NK-92 (cell line): ENCODE measurements around the gene NUP160.
"Not testable (repeated sequence)": the region's sequence is repeated elsewhere in the genome, so short reads cannot be mapped to it uniquely, and the experiment has no call there.

Experiments
- DNase-seq: peaks from one replicate; lab custom pipeline; 2025; ENCODE audit not compliant: unreplicated experiment; lab: John Stamatoyannopoulos, UW

The NUP160 gene

GRCh38 chr11:47863898-47864430 is 15.8 kb upstream of the NUP160 start:
- no peak for DNase-seq

DNA sequence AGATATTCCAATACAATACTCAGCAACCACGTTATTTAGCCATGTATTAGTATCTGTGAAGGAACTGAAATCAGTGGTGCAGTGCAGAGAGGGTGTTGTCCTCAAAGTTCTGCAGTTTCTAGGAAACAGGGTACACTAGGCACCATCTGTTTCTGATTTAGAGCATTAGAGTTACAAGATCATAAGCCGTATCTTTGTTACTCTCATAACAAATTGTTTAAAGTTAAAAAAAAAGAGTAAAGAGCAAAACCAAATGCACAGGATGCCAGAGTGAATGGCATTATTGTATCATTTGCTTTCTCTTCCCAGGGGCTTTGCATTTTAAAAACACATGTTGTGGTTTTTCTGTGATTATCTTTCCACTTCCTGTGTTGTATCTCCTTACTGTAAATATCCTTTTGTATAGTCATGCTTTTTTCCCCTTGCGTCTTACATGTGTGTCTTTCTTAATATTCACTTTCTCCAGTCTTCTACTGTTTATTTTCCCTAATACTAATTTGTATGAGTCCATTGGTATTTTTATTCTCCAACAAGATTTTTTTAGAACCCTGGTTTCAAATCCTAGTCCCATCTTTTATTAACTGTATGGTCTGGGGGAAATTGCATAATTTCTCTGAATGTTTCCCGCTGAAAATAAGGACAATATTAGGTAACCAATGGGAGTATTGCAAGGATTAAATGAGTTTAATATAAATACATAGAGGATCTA is 15.2 kb upstream of the NUP160 start:
- no peak for DNase-seq

- DNase-seq: no peak
These were observed 13.6 kb upstream of the NUP160 start for GRCh38 chr11:47861728-47862127.

DNA sequence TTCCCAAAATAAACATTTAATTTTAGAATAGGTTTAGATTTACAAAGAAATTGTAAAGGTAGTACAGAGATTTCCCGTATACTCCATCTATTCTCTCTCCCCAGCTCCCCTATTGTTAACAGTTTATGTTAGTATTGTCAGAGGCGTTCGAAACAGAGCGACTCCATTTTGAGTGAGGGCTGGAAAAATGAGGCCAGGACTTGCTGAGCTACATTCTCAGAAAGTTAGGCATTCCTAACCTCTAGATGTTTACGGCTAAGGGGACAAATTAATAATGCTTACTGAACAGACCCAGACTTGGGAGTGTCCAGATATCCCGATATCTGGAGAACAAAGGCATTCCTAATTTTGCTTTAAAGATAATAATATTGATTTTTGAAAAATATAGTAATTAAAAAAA is 12.4 kb upstream of the NUP160 start:
- DNase-seq: no peak

DNA sequence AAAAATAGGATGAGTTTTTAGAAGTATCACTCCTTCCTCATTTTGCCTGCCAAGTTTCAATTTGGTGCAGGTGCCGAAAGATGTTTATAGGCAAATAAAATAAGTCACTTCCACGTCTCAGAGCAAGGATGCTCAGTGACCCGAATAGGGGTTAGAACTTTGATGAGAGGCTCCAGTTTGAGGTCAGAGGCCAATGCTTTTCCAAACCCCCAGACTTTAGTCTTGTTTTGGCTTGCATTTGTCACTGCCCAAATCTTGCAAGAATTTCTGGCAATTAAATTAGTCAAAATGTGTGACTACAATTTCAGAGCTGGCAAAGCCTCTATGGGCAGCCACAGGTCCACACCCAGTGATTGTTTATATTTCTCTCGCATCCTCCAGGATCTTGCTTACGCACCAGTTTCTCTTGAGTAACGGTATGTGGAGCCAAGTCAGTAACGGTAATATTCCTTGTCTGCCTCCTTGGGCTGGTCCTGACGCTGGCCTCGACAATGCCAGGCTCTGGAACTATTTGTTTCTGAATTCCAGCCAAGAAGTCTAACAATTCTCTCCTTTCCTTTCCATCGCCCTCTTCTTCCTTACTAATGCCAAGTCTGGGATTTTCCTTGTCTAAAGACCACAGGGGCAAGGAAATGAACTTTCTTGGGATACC is 9.9 kb upstream of the NUP160 start:
- DNase-seq: no peak

DNA sequence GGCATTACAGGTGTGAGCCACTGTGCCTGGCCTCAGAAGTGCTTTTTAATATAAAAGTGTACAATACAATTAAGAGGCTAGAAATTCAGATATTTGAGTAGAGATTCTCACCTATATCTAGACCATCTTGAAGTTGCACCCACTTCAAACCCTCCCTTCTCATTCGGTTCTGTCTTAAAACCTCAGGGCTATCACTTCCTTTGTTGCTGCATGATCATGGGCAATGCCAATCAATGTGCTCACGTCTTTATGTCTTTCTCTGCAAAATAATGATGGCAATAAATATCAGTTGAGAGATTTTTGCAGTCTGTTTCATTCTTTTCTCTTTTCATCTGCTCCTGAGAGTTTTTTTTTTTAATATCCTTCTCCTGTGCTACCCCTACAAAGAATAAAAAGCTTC is 9.3 kb upstream of the NUP160 start:
- DNase-seq: no peak

DNA sequence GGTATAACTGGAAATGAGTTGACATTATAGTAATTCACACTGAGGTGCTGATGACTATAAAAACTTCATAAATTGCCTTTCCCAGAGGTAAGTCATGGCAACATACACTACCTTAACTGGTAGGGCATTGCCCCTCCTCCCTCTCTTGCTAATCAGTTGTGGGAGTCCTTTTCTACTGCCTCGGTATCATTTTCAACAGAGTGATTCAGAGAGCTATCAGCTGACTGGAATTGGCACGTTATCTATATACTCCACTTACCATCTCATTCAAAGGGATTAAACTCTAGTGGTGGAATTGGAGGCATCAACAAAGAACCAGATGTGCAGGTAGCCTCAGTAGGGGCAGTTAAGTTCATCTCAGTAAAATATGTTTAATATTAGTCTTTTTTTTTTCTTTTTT is 8.0 kb upstream of the NUP160 start:
- DNase-seq: no peak

GRCh38 chr11:47854667-47855066 is 6.5 kb upstream of the NUP160 start:
- no peak for DNase-seq

DNA sequence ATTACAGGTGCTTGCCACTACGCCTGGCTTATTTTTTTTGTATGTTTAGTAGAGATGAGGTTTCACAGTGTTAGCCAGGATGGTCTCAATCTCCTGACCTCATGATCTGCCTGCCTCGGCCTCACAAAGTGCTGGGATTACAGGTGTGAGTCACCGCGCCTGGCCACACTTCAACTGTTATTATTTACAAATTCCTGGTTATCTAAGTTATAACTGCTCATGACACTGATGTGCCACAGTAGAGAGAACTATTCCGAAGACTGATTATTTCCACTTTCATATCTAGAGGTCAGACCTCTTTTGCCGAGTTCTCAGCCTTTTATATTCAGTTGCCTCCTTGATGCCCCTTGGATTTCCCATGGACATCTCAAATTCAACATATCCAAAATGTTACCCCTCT is 3.9 kb upstream of the NUP160 start:
- DNase-seq: no peak

DNA sequence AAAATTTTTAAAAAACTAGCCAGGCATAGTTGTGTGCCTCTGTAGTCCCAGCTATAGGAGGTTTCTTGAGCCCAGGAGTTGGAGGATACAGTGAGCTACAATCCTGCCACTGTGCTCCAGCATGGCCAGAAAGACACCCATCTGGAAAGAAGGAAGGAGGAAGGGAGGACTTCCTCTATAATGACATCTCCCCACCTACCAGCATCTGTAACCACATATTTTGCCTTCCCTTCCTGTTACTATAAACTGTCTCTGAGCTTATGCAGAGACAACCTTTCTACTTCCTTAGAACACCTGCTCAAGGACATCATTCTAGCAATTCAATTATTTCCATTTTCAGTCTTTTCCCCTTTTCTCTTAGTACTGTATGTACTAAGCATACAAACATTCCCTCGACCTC is 2.2 kb upstream of the NUP160 start:
- DNase-seq: no peak

DNA sequence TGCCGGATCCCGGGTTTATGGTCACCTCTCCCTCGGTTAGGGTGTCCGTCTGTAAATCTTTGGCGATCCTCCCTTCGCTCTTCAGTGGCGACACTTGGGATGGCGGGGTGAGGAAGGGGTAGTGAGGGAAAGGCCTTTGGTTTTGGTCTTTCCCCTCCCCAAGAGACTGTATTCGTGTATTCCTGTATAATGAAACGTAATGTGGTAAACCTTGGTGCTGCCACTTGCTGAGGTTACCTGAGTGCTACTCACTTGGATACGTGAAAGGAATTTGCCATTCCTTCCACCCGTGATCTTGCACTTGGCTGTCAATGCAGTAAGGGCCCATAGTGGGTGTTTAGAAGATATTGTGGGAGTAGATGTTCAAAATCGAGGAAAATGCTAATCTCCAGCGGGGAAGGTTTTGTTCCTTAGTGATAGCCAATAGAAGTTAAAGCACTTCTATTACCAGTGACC is 578 bp upstream of the NUP160 start:
- DNase-seq: no peak

- no peak for DNase-seq
These were observed 636 bp downstream of the NUP160 start for GRCh38 chr11:47847537-47847891.

GRCh38 chr11:47846998-47847397 is 1.2 kb downstream of the NUP160 start:
- DNase-seq: no peak

DNA sequence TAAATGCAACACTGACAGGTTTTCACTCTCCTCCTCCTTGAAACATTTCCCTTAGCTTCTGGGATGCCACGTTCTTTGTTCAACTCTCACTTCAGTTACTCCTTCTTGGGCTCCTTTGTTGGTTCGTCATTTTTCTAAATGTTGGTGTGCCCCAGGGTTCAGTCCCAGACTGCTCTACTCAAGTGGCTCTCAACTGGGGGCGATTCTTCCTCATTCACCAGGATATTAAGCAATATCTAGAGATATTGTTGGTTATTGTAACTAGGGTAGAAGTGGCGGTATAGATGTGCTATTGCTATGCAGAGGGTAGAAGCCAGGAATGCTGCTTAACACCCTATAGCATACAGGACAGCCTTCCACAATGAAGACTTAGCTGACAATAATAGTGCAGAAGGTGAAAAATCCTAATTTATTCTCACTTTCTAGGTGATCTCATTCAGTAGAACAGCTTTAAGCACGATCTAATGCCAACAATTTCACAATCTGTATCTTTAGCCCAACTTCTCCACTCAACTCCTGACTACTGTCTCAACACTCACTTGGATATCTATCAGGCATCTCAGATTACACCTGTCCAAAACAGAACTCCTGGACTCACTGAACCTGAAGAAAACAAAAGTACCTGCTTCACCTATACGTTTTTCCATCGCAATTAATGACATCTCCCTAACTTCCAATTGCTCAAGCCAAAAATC is 4.6 kb downstream of the NUP160 start:
- DNase-seq: no peak

DNA sequence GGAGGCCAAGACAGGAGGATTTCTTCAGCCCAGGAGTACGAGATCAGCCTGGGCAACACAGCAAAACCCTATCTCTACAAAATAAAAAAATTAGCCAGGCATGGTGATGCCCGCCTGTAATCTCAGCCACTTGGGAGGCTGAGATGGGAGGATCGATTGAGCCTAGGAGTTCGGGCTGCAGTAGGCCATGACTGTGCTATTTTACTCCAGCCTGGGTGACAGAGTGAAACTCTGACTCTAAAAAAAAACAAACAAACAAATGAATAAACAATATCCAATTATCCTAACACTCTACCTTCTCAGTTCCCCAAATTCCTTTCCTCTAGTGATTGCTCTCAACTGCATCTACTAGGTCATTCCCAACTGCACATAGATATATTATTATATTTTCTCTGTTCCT is 5.4 kb downstream of the NUP160 start:
- no peak for DNase-seq

- no peak for DNase-seq
These were observed 10.2 kb downstream of the NUP160 start for GRCh38 chr11:47837929-47838328.

DNA sequence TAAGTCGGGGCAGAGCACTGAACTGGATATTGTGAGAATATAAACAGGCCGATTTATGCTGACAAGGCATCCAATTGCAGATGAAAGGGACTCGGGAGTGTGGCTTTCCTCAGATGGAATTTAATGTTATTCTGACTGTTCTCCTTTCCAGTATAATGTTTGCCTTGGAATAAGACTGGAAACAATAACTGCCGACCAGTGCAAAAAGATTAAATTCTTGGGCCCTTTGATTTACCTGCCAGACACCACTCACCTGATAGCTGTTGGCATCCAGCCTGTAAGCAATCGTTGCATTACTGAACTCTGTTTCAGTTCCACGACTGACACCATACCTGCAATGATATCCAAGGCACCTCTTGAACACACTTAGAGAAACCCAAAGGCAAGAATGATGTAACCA is 10.9 kb downstream of the NUP160 start:
- no peak for DNase-seq

DNA sequence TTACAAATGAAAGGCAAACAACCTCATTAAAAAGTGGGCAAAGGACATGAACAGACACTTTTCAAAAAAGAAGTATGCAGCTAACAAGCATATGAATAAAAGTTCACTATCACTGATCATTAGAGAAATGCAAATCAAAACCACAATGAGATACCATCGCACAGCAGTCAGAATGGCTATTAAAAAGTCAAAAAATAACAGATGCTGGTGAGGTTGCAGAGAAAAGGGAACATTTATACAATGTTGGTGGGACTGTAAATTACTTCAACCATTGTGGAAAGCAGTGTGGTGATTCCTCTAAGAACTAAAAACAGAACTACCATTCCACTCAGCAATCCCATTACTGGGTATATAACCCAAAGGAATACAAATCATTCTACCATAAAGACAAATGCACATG is 18.1 kb downstream of the NUP160 start:
- DNase-seq: not testable (repeated sequence)

- DNase-seq: no peak
These were observed 19.9 kb downstream of the NUP160 start for GRCh38 chr11:47828284-47828683.

DNA sequence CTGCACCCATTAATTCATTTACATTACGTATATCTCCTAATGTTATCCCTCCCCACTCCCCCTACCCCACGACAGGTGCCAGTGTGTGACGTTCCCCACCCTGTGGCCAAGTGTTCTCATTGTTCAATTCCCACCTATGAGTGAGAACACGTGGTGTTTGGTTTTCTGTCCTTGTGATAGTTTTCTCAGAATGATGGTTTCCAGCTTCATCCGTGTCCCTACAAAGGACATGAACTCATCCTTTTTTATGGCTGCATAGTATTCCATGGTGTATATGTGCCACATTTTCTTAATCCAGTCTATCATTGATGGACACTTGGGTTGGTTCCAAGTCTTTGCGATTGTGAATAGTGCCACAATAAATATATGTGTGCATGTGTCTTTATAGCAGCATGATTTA is 25.5 kb downstream of the NUP160 start:
- DNase-seq: not testable (repeated sequence)

- DNase-seq: no peak
These were observed 28.4 kb downstream of the NUP160 start for GRCh38 chr11:47819743-47820142.

- DNase-seq: no peak
These were observed 47.4 kb downstream of the NUP160 start for GRCh38 chr11:47800759-47801158.
